Muscle of arm (tissue), 12 donors: ENCODE data around the gene RCBTB2. TPM values are rescaled to one million over a fixed set of nuclear protein-coding genes. Genes with fewer than 3 reads are reported as not detected.

Experiments used
- DNase-seq: peaks from one replicate; pipeline ENCODE4 v3.0.0-alpha.2; 2013
- polyA plus RNA-seq, 12 donors: library from polyadenylated mRNA; unstranded; fragments of 120-200 nt; gene quantifications; one replicate each; pipeline ENCODE4 v1.2.1, GENCODE V29; 2013; ENCODE audit not compliant: insufficient read length in 12 of 12

Gene RCBTB2
- polyA plus RNA-seq, 12 donors = 18.0 to 31.7 (median 25.1) TPM; not detected in 1

- no peak for DNase-seq
Measured at GRCh38 chr13:48533961-48534600, 1.2 kb upstream of the RCBTB2 start.

GRCh38 chr13:48532256-48532505, 699 bp downstream of the RCBTB2 start:
- DNase-seq = no peak

- DNase-seq = no peak
Measured at GRCh38 chr13:48531416-48532255, 1.2 kb downstream of the RCBTB2 start.

GRCh38 chr13:48530833-48531232, 2.0 kb downstream of the RCBTB2 start:
- no peak for DNase-seq

GRCh38 chr13:48528720-48529119, 4.2 kb downstream of the RCBTB2 start:
- DNase-seq = no peak

GRCh38 chr13:48527955-48528354, 4.9 kb downstream of the RCBTB2 start:
- DNase-seq = no peak

- no peak for DNase-seq
Measured at GRCh38 chr13:48526286-48526685, 6.6 kb downstream of the RCBTB2 start.

GRCh38 chr13:48518083-48518482, 14.8 kb downstream of the RCBTB2 start:
- no peak for DNase-seq

- no peak for DNase-seq
Measured at GRCh38 chr13:48515732-48516131, 17.1 kb downstream of the RCBTB2 start.

- DNase-seq = no peak
Measured at GRCh38 chr13:48514793-48515192, 18.1 kb downstream of the RCBTB2 start.

- DNase-seq = no peak
Measured at GRCh38 chr13:48511621-48512230, 21.2 kb downstream of the RCBTB2 start.

GRCh38 chr13:48510698-48511097, 22.2 kb downstream of the RCBTB2 start:
- no peak for DNase-seq

- DNase-seq = no peak
Measured at GRCh38 chr13:48508011-48508410, 24.9 kb downstream of the RCBTB2 start.

- no peak for DNase-seq
Measured at GRCh38 chr13:48507021-48507420, 25.9 kb downstream of the RCBTB2 start.

GRCh38 chr13:48506092-48506701, 26.7 kb downstream of the RCBTB2 start:
- DNase-seq = no peak

- DNase-seq = peak; percentile 26
Measured at GRCh38 chr13:48505597-48506091, 27.2 kb downstream of the RCBTB2 start.

- no peak for DNase-seq
Measured at GRCh38 chr13:48505012-48505411, 27.9 kb downstream of the RCBTB2 start.

- DNase-seq = no peak
Measured at GRCh38 chr13:48504606-48505005, 28.3 kb downstream of the RCBTB2 start.

- no peak for DNase-seq
Measured at GRCh38 chr13:48502601-48503319, 30.1 kb downstream of the RCBTB2 start.

- no peak for DNase-seq
Measured at GRCh38 chr13:48501705-48502104, 31.2 kb downstream of the RCBTB2 start.

- no peak for DNase-seq
Measured at GRCh38 chr13:48500652-48501197, 32.2 kb downstream of the RCBTB2 start.

- no peak for DNase-seq
Measured at GRCh38 chr13:48497669-48498068, 35.2 kb downstream of the RCBTB2 start.
